Activated CD8-positive, alpha-beta memory T cell treated with anti-CD3 and anti-CD28 coated beads, Interleukin-2, amount 50 U/mL, for 24 hours (primary cell): Measurements from ENCODE around the gene TNNI3K.
A peak's percentile ranks its signal among the peaks of the same experiment; 100 is the strongest.
"Not testable (repeated sequence)": the region's sequence is repeated elsewhere in the genome, so short reads cannot be mapped to it uniquely, and the experiment has no call there.

Experiments
- DNase-seq: peaks from one replicate; pipeline ENCODE4 v3.0.0-alpha.2; 2020; ENCODE audit errors: extremely low read depth

Gene TNNI3K

GRCh38 chr1:74235153-74235552 lies at the start of gene TNNI3K:
TSS of gene TNNI3K (plus strand) at chr1:74235387. CDS start at chr1:74235452, 65 bp downstream.
- DNase-seq = no peak

GRCh38 chr1:74193908-74194307 lies 41.3 kb upstream of the TNNI3K start:
- no peak for DNase-seq

- DNase-seq = no peak
These were observed 39.8 kb upstream of the TNNI3K start for GRCh38 chr1:74195339-74195738.

- no peak for DNase-seq
These were observed 37.9 kb upstream of the TNNI3K start for GRCh38 chr1:74197255-74197654.

- DNase-seq = peak; percentile 90
These were observed 37.3 kb upstream of the TNNI3K start, which contains the start of the genes FPGT and LRRIQ3 for GRCh38 chr1:74197657-74198552. TSS of gene FPGT (plus strand) at chr1:74198242. CDS start at chr1:74198279, 37 bp downstream. TSS of gene LRRIQ3 (minus strand) at chr1:74198176. CDS start at chr1:74183684, 14,492 bp downstream.

- DNase-seq = no peak
These were observed 35.7 kb upstream of the TNNI3K start for GRCh38 chr1:74199504-74199903.

- DNase-seq = no peak
These were observed 29.9 kb upstream of the TNNI3K start for GRCh38 chr1:74205266-74205665.

GRCh38 chr1:74215229-74215628 lies 20.0 kb upstream of the TNNI3K start:
- DNase-seq = no peak

GRCh38 chr1:74222701-74223100 lies 12.5 kb upstream of the TNNI3K start:
- DNase-seq = no peak

- no peak for DNase-seq
These were observed 11.7 kb upstream of the TNNI3K start for GRCh38 chr1:74223453-74223852.

- DNase-seq = no peak
These were observed 1.3 kb downstream of the TNNI3K start for GRCh38 chr1:74236440-74236839.

GRCh38 chr1:74237035-74237434 lies 1.8 kb downstream of the TNNI3K start:
- DNase-seq = no peak

- no peak for DNase-seq
These were observed 2.6 kb downstream of the TNNI3K start for GRCh38 chr1:74237787-74238186.

GRCh38 chr1:74245168-74245772 lies 10.1 kb downstream of the TNNI3K start:
- no peak for DNase-seq

- no peak for DNase-seq
These were observed 11.1 kb downstream of the TNNI3K start for GRCh38 chr1:74246315-74246714.

GRCh38 chr1:74247881-74248528 lies 12.8 kb downstream of the TNNI3K start:
- no peak for DNase-seq

GRCh38 chr1:74253243-74253824 lies 18.1 kb downstream of the TNNI3K start:
- DNase-seq = not testable (repeated sequence)

- DNase-seq = no peak
These were observed 30.8 kb downstream of the TNNI3K start for GRCh38 chr1:74266001-74266400.

- no peak for DNase-seq
These were observed 36.3 kb downstream of the TNNI3K start for GRCh38 chr1:74271503-74271902.

GRCh38 chr1:74280642-74281396 lies 45.6 kb downstream of the TNNI3K start:
- DNase-seq = no peak

- DNase-seq = no peak
These were observed 51.2 kb downstream of the TNNI3K start for GRCh38 chr1:74286414-74286813.
